GM18519 (cell line): ENCODE measurements around the gene RAB28.
A peak's percentile ranks its signal among the peaks of the same experiment; 100 is the strongest.

Experiments
- ATAC-seq: cut with Tn5 transposase; IDR thresholded peaks from one replicate; pipeline ENCODE4 v1.9.1; 2021; ENCODE audit warnings: mild to moderate bottlenecking, moderate library complexity; ENCODE audit not compliant: unreplicated experiment, low FRiP score

RAB28 gene

DNA sequence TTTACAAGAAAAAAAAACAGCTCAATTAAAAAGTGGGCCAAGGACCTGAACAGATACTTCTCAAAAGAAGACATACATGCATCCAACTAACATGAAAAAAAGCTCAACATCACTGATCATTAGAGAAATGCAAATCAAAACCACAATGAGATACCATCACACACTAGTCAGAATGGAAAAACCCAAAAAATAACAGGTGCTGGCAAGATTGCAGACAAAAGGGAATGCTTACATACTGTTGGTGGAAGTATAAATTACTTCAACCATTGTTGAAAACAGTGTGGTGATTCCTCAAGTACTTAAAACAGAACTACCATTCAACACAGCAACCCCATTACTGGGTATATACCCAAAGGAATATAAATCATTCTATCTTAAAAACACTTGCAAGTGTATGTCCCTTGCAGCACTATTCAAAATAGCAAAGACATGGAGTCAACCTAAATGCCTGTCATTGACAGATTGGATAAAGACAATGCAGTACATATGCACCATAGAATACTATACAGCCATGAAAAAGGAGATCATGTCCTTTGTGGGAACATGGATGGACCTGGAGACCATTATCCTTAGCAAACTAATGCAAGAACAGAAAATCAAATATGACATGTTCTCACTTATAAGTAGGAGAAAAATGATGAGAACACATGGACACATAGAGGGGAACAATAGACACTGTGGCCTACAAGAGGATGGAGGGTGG lies 97.6 kb downstream of the RAB28 start:
- peak; percentile 81 for ATAC-seq

DNA sequence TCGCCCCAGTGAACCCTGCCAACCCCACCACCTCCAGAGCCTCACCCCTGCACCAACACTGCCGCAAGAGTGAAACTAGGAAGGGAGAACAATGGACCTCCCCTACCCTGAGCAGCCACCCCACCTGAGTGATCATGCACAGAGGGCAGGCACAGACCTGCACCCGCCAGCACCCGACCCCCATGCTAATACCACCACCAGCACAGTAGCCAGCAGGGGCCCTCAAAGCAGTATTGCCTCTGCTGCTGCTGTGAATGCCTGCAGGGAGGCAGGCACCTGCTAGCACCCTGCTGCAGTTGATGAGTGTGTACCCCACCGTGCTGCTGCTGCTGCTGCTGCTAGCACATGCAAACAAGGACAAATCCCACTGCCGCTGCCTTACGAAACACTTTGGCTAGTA lies 100.1 kb downstream of the RAB28 start:
- ATAC-seq = no peak

DNA sequence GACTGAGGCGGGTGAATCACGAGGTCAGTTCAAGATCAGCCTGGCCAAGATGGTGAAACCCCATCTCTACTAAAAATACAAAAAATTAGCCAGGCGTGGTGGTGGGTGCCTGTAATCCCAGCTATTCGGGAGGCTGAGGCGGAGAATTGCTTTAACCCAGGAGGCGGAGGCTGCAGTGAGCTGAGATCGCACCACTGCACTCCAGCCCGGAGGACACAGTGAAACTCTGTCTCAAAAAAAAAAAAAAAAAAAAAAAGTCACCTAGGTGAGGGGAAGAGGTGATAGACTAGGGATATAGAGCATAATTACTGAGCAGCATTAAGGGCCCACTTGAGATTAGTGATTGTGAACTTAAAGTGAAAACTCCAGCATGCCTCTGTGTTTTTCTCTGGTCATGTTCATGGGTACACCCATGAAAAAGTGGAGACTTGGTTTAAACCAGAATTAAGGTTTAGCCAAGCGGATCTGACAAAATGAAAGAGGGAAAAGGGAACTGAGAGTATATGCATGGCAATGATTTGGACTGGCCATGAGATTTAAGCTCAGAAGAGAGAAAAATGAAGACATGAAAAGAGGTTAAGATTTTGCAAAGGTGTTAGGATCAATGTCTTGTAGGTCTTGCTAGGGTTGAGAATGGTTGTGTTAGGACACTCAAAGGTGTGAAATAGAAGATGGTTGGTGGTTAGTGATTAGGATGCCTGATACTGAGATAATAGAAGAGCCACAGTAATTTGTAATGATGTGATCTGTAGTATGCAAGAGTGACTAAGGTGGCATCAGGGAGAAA lies 105.0 kb downstream of the RAB28 start:
- ATAC-seq = no peak

DNA sequence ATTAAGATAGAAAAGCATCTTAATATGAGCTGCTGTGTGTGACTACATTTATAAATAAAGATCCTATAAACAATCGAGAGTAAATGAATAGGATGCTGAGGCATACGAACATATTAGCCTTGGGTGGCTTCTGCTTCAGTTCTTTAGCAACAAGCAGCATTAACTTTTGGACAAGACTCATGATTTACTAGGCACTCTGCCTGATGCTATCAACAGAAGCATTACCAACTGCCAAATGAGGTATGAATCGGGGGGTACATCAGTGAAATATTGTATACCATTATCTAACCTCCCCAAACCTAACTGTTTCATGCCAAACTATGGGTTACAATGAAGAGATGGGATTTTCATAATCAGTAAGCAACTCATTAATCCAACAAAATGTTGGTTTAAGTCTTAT lies 113.1 kb downstream of the RAB28 start:
- no peak for ATAC-seq

DNA sequence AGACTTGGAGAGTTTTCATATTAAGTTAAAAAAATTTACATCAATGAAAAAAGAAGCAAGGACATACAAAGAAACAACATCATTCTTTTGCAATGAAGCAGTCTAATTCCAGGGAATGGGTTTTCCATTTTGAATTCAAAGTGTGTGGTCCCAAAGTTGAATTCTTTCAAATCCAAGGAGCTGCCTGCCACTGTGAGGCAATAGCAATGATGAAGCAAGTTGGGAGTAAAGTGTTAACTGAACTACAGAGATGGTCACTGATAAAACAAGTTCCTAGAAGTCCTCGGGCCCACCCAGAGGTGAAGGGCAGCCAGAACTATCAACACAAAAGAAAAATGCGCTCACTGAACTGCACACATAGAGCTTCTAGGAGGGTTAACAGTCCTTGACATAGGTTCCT lies 115.9 kb downstream of the RAB28 start:
- no peak for ATAC-seq

DNA sequence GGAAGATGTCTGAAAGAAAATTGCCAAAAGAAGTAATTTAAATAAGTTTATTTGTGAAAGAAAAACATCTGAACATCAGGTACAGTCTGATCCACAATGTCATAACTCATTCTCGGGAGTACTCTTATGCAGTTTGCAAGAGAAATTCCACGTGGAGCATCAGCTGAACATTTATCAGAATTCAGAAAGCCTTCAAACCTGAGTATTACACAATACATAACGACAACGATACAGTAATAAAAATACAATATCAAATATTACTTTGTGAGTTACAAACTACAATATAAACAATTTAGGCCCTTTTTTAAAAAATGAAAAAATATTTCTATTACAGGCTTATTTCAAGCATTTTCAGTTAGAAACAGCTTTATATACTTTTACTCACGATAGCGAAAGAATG lies 116.4 kb downstream of the RAB28 start:
- ATAC-seq = no peak

GRCh38 chr4:13367244-13367643 lies 116.9 kb downstream of the RAB28 start:
- ATAC-seq = no peak

DNA sequence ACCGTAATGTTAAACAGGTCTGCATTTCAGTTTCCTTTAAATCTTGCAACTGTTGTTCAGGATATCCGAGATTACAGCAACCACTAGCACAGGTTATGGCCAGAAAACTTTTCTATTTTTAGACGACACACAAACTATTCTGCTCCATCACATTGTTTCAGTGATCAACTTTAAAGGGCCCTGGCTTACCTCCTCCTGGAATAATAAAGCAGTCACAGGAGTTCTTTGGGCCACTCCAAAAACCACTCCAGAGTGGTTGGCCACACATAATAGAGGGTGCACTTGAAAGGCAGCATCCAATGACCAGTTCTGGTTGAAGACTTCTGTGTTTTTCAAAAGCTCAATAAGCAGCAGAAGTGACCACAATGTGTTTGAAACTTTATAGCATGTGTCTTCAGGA lies 118.9 kb downstream of the RAB28 start:
- no peak for ATAC-seq

DNA sequence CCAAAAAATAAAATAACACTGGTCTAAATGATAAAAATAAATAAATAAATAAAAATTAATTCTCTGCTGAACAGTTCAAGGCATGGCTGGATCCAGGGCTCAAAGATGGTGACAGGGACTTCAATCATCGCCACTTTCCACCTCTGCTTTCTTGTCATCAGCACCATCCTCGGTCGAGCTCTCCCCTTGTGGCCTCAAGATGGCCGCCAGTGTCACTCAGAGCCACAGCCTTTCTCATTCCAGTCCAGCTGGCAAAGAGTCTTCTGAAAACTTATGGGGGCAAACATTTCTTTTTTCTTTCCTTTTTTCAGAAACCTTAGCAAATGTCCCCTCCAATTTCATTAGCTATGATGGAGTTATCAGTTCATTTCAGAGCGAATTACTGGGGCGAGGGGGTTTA lies 119.5 kb downstream of the RAB28 start:
- no peak for ATAC-seq

DNA sequence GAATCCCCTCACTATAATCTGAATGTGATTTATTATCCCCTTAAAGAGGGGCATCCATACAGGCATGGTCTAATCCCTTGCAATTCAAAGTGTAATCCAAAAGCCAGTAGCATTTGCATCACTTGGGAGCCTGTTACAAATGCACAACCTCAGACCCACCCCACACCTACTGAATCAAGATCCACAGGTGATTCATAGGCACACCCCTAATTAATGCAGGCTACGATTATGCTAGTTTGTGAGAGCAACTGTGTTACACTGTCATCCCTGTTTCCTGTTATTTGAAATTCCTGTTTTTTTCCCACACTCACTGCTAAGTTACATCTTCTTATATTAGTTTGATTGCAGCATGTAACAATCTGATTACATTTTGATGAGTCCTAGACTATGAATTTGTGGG lies 120.0 kb downstream of the RAB28 start:
- ATAC-seq = no peak

DNA sequence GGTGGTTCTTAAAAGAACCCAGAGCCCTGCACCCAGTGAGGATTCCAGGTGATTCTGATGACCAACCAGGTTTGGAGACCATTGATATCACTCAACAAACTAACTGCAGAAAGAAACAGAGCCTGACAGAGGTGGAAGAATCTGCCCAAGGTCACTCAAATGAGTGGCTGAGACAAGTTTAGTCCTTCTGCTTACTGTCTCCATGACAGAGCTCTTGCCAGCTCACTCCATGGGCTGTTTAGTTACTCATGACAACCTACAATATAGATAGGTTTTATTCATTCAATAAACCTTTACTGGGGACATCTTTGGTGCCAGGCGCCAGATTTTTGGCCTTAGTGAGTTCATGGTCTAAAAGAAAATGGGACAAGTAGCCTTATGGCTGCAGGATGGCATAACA lies 124.3 kb downstream of the RAB28 start:
- ATAC-seq = no peak

DNA sequence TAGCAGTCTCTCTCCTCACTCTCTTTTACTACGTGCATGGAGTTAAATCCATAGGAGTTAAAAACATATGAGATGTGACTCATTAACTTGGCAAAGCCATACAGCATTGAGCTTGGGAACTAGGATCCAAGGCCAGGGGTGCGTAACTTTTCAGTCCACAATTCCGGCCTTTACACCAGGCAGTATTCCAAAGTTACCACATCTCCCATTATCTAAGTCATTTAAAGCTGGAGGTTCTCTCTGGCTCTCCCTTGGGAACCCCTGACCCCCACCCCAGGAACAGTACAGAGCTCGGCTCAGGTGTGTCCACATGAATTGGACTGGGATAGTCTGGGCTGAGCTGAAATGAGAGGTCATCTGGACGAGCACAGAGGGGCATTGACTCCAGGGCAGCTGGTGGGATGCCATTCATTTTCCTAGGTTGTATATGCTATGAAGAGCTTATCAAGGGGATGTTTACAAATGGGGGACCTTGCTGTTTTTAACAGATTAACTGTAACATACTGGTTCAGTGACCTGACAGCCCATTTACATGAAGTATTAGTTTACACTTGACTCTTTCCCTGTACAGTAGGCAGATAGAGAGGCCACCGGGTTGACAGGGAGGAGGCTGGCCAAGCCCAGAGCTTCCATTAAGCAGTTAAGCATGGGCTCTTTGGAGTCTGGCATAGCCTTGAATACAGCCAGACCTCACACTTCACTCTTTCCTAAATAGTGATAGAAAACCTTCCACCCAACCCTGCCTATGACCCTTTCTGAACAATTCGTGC lies 128.8 kb downstream of the RAB28 start:
- no peak for ATAC-seq

DNA sequence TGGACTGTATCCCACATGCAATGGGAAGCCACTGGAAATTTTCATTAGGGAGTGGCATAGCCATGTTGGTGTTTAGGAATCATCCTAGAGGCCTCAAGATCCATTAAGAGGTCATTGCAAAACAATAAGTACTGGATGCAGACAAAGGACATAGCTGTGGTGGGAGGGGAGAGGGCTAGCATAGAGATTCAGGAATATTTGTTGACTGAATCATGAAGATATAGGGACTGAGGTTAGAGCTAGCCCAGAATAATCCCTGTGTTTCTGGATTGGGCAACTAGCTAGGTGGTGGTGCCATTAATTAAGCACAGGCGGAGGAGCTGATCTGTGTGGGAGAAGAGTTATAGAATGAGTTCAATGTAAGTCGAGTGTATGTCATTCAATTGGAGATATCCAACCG lies 135.0 kb downstream of the RAB28 start:
- ATAC-seq = no peak

DNA sequence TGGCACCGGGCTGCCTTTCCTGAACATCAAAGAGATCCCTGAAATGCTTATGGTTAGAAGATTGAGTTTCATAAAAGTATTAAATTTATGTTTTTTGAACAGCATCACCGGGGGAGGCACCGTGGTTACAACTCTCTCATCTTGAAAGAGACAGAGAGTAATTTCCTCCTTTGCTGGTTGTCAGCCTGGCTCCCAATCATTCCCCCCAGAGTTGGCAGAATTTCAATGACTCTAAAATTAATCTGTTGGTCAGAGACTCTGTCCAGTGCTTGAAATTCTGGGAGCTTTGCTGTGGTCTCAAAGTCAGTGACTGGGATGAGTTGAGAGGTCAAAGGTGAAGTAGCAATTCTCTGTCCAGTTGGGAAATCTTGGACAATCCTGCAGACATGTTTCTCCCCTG lies 135.9 kb downstream of the RAB28 start:
- no peak for ATAC-seq

DNA sequence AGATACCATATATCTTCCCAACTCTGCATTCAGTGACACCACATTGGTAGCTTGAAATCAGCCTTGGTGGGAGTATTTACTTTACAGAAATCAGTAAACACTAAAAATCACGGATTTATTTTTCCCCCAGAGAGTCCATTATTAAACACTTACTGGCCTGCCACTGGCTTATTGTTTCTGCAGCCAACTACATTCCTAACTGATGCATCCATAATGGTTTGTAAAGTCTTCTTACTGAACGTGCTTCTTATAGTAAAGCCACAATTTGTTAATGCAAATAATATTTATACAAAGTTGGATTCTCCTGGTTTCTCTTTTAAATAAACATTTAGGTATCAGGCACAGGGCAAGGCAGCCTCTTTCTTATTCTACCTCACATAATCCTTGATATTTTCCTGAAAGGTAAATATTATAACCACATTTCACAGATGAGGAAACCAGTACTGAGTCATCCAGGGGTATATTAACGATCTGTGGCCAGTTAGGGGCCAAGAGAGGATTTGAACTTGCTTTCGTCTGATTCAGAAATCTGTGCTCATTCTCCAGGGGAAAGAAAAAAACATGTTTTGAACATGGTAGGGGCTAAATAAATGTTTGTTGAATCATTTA lies 136.5 kb downstream of the RAB28 start:
- no peak for ATAC-seq

GRCh38 chr4:13344216-13344615 lies 139.9 kb downstream of the RAB28 start:
- no peak for ATAC-seq

GRCh38 chr4:13340672-13341071 lies 143.5 kb downstream of the RAB28 start:
- ATAC-seq = no peak

DNA sequence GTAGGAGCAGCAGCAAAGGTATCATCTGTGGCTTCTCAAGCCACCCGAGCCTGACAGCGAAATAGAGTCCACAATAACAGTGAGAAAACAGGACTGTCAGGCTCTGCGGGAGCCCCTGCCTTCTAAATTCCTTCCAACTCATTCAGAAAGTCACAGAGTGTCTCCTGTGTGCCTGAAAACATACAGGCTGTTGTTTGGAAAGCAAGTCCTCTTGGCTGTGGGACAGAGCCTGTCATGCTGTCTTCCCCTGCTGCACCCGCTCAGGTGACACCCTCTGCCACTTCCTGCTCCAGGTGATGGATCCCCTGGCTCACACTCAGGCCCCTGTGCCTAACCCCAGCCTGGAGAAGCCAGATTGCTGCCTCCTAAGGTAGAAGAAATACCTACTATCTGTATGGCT lies 152.3 kb downstream of the RAB28 start:
- ATAC-seq = no peak

DNA sequence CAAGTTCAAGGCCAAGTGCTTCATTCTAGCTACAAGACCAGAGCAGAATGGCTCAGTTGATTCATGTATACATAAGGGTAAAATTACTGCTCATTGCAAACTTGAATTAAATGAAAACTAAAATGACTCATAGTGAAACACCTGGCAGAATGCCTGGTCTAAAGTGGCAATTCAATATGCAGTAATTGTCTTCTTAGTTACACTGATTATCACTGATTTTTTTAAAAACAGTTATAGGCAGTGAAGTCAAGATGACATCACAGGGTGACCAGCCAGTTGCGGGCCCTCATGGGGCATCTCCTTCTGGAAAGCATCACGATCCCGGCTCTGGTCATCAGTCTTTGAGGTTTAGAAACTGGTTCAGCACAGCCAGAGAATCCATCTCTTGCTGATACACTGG lies 154.2 kb downstream of the RAB28 start:
- no peak for ATAC-seq

DNA sequence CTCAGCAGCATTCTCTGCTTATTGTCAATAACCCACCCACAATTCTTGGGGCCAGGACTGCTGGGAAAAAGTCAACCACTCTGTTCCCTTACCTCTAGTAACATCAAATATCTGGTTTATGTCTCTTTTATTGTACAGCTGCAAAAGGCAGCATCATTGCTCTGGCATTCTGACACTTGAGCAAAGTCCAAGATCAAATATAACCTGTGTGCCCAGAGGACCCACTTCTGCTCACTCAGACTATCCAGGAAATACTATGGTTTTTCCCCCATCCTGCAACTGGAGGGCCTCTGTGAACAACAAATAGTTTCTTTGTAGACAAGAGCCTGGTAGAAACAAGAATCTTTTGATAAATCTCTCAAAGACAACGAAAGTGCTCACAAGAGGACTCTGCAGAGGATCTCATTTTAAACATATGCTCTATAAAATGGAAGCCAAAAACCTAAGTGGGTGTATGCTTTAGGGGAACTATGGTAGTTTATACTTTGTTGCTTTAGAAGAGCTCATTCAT lies 154.7 kb downstream of the RAB28 start:
- ATAC-seq = no peak

- no peak for ATAC-seq
Measured at GRCh38 chr4:13328591-13328990, 155.5 kb downstream of the RAB28 start.
